Astrocyte (in vitro differentiated cells and primary cell): ENCODE measurements around the gene NOSTRIN.

ENCODE experiments used
- EZH2 ChIP-seq: IDR thresholded peaks from 2 replicates; pipeline ENCODE4 v1.6.1; 2012; ENCODE audit warnings: mild to moderate bottlenecking, low read length, inconsistent platforms; ENCODE audit not compliant: insufficient read depth
- TF ChIP-seq, protein P1 (sequence below): IDR thresholded peaks from 2 replicates; pipeline ENCODE4 v1.5.1; 2011; ENCODE audit warnings: low read depth, mild to moderate bottlenecking, inconsistent platforms, low read length, moderate library complexity; ENCODE audit not compliant: insufficient read depth

DNA sequence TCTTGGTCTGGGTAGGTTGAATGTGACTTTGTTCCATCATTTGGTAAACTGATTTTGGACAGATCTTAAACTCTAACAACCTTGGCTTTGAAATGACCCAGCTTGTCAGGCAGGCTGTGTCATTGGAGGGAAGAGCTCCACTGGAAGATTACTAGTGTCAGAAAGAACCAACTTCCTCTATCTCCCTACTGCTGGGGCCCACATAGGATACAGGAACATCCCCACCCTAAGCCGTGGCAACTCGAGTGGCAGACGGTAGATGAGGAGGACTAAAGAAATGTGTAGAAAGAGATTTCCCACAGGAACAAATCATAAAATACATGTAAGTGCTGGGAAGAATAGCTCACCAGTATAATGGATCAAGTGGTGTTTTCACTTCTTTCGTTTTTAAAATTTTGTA, 94.3 kb downstream of the NOSTRIN start:
- TF ChIP-seq, protein P1, sequence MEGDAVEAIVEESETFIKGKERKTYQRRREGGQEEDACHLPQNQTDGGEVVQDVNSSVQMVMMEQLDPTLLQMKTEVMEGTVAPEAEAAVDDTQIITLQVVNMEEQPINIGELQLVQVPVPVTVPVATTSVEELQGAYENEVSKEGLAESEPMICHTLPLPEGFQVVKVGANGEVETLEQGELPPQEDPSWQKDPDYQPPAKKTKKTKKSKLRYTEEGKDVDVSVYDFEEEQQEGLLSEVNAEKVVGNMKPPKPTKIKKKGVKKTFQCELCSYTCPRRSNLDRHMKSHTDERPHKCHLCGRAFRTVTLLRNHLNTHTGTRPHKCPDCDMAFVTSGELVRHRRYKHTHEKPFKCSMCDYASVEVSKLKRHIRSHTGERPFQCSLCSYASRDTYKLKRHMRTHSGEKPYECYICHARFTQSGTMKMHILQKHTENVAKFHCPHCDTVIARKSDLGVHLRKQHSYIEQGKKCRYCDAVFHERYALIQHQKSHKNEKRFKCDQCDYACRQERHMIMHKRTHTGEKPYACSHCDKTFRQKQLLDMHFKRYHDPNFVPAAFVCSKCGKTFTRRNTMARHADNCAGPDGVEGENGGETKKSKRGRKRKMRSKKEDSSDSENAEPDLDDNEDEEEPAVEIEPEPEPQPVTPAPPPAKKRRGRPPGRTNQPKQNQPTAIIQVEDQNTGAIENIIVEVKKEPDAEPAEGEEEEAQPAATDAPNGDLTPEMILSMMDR = no peak
- TF ChIP-seq EZH2 = no peak
